Activated CD4-positive, alpha-beta T cell treated with anti-CD3 and anti-CD28 coated beads for 36 hours (primary cell): Measurements from ENCODE around the gene SPINK6. TPM values are rescaled to one million over a fixed set of nuclear protein-coding genes. Genes with fewer than 3 reads are reported as not detected.
A peak's percentile ranks its signal among the peaks of the same experiment; 100 is the strongest.

ENCODE experiments used
- ATAC-seq: fragments of 200-7000 bp; cut with Tn5 transposase; one replicate; pipeline ENCODE4 v1.10.0; 2021; ENCODE audit warnings: mild to moderate bottlenecking, moderate library complexity
- CTCF ChIA-PET: fragments of 350-600 bp; sonication (Branson Sonifier 250); formaldehyde crosslinking; loops from one replicate; lab custom pipeline; 2021; ENCODE audit warnings: antibody characterized with exemption; lab: Charles Lee
- POLR2A ChIA-PET: fragments of 350-600 bp; sonication (Branson Sonifier 250); formaldehyde crosslinking; loops from one replicate; lab custom pipeline; 2021; ENCODE audit warnings: antibody characterized with exemption, inconsistent platforms; lab: Charles Lee
- DNase-seq: peaks from one replicate; pipeline ENCODE4 v3.0.0-alpha.2; 2020
- H3K27ac Mint-ChIP-seq: one replicate; pipeline ENCODE4 v1.8.0; 2021; ENCODE audit warnings: mixed read lengths
- H3K27me3 Mint-ChIP-seq: one replicate; pipeline ENCODE4 v1.8.0; 2021; ENCODE audit warnings: mixed read lengths
- H3K36me3 Mint-ChIP-seq: one replicate; pipeline ENCODE4 v1.8.0; 2021; ENCODE audit warnings: low read depth, mixed read lengths
- H3K4me1 Mint-ChIP-seq: one replicate; pipeline ENCODE4 v1.8.0; 2021; ENCODE audit warnings: mixed read lengths
- H3K4me3 Mint-ChIP-seq: one replicate; pipeline ENCODE4 v1.8.0; 2021; ENCODE audit warnings: mild to moderate bottlenecking, moderate library complexity, mixed read lengths
- H3K9me3 Mint-ChIP-seq: one replicate; pipeline ENCODE4 v1.8.0; 2021; ENCODE audit warnings: low read depth, mixed read lengths
- intact Hi-C, 2 experiments: fragments of 100-400 bp; cut with DNase I in 1 of 2; cut with micrococcal nuclease in 1 of 2; formaldehyde crosslinking; loops; one replicate each; pipeline versions ENCODE4 v1.14.2 to v1.15.1; 2022 to 2024; cut with DNase I, micrococcal nuclease
- total RNA-seq, 2 experiments: library from RNA; stranded (reverse); gene quantifications; one replicate each; pipeline ENCODE4 v1.2.3, GENCODE V29; 2021

SPINK6 gene
- total RNA-seq, 2 experiments from 2014 or later, result not detected

DNA sequence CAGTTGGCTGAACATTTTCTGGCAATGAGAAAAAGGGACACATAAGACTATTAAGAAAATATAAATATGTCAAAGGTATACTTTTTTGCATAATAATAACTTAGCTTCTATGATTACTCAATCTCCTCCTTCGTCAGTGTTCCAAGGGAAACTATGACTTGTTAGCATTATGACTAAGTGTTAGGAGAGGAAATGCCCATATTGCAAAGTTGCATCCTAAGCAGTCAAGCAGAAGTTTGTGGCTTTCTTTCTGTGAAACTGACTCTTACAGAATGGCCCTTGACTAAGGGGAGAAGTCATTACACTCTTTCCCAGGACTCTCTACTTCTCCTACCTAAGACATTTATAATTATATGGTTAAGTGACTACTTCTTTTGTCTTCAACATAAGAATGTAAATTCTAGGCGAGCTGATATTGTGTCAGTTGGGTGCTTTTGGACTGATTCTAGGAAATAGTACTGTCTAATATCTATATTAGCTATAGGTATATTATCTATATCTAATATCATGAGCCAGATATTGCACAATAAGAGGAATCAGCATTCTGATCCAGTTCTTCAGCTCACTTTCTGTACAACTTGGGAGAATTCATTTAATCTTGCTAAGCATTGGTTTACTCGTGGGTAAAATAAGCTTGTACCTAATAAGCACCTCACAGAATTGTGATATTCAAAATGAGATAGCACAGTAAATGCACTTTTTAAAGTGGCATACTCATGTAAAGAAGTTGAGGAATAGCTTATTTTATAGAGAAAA, 16.4 kb upstream of the SPINK6 start:
- CTCF ChIA-PET, result interaction anchor here (0.6 to 1.8 kb wide), 4 partner anchors 11 to 266 kb away, joined by 3 to 6 read pairs (median 4); no protein-coding TSS in a partner anchor
- Mint-ChIP-seq H3K4me1 (peaks cover 11% of the 10 kb centered on the region), H3K9me3 (no peaks in the 10 kb centered on the region), H3K4me3 (no peak overlapping the region), H3K27me3 (peaks cover 15% of the 10 kb centered on the region), H3K27ac (no peak overlapping the region), H3K36me3 (no peaks in the 10 kb centered on the region)
- POLR2A ChIA-PET, result no interaction called here
- ATAC-seq (peak; percentile 99), DNase-seq (no peak)
- intact Hi-C loops, result loop anchor here (1.0 to 10.0 kb wide), 6 partner anchors 198 to 928 kb away; no protein-coding TSS in a partner anchor

DNA sequence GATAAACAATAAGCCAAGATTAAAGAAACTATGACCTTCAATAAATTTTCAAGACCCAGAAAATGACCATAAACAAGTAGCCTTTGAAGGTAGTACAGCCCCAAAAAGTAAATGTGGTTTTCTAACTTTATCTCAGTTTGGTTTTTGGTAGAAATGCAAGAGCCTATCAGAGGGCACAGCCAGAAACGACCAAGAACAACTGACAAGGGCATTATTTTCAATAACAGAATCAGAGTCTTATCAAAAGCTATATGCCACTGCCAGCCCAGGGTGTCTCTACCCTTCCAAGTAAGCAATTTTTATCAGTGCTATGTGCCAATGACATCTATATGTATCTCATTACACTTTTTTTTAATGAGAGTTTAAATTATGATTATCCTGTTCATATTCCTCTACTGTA, 11.8 kb upstream of the SPINK6 start:
- ATAC-seq (no peak), DNase-seq (no peak)
- ChIA-PET POLR2A (no interaction called here), CTCF (interaction anchor here (0.8 to 1.3 kb wide), 2 partner anchors 8 to 12 kb away, joined by 3 to 4 read pairs; no protein-coding TSS in a partner anchor)
- H3K4me3 Mint-ChIP-seq, result no peak overlapping the region
- peaks cover 7% of the 10 kb centered on the region for H3K4me1 Mint-ChIP-seq
- H3K27me3 Mint-ChIP-seq, result peaks cover 13% of the 10 kb centered on the region
- H3K9me3 Mint-ChIP-seq, result no peaks in the 10 kb centered on the region
- intact Hi-C loops, result no loop called here
- H3K27ac Mint-ChIP-seq, result no peak overlapping the region
- no peaks in the 10 kb centered on the region for H3K36me3 Mint-ChIP-seq

DNA sequence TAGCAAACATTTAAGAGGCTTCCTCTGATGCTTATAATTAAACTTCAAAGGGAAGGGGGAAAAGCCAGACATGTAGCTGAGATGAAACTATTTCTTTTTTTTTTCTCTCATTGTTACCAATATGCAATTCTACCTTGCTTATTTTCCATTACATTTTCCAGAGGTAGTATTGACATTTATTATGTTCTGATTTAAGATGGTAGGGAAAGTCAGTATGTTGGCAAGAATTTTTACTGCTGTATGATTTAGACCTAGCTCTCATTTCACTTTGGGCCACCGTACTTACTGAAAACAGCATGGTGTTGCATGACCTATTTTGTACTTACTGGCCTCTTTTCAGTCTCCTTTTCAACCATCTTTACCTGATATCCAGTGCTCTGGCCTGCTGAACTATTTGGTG, 9.6 kb upstream of the SPINK6 start:
- Mint-ChIP-seq H3K9me3 (no peaks in the 10 kb centered on the region), H3K27me3 (peaks cover 9% of the 10 kb centered on the region), H3K4me1 (no peaks in the 10 kb centered on the region), H3K36me3 (no peaks in the 10 kb centered on the region), H3K27ac (no peak overlapping the region), H3K4me3 (no peak overlapping the region)
- ATAC-seq, result no peak
- ChIA-PET POLR2A (no interaction called here), CTCF (no interaction called here)
- intact Hi-C loops, result no loop called here
- DNase-seq, result no peak

DNA sequence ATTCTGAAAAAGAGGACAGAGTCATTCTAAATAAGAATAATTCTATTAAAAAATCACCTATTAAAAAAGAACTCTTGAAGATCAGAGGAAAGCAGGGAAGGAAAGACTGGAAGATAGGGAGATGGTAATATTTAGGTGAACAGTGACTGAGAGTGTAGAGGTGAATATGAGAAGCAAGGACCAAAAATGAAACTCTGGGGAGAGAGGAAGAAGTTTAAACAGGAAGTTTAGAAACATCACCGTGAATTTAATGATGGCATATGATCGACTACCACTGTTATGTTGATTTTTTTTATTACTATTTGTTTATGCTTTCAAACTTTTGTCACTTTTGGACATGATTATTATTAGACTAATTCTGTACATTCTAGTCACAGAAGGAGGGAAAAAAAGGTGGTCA, 1.7 kb upstream of the SPINK6 start:
- ChIA-PET POLR2A (no interaction called here), CTCF (no interaction called here)
- ATAC-seq (no peak), DNase-seq (no peak)
- Mint-ChIP-seq H3K36me3 (no peaks in the 10 kb centered on the region), H3K9me3 (no peaks in the 10 kb centered on the region), H3K4me1 (no peaks in the 10 kb centered on the region), H3K4me3 (no peak overlapping the region), H3K27me3 (peaks cover 17% of the 10 kb centered on the region), H3K27ac (no peak overlapping the region)
- intact Hi-C loops, result no loop called here

DNA sequence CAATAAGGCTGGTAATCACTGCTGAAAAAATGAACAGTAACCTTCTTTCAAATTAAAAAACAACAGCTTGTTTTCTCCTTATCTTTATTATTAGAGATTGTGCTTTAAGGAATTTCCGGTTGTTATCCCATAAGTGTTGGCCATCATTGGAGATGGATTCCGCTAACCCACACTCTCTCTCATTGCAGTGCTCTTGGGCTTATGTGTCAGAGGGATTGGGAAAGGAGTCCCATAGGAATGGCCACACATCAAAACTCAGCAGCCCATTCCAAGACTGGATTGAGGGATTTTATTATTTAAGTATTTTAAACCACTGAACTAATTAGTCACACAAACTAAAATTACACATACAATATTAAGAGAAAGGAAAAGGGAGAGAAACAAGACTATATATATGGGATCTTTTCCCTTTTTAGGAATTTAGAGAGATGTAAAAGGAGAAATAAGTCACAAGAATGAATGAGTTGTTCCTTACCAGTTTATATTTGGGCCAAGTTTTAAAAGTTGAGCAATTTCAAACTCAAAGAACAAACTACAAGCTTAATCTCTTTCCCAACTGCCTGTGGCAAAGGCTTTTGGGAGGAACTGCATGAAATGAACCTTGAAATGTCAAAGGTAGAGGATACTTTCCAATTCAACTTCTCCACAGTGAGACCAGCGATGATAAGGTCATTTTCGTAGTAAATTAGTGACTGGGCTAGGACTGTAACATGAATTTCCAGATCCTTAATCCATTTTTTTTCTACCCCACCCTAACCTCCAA, 2.4 kb downstream of the SPINK6 start:
- H3K9me3 Mint-ChIP-seq, result no peaks in the 10 kb centered on the region
- no peak for DNase-seq
- H3K36me3 Mint-ChIP-seq, result no peaks in the 10 kb centered on the region
- ChIA-PET POLR2A (no interaction called here), CTCF (no interaction called here)
- H3K27me3 Mint-ChIP-seq, result peaks cover 10% of the 10 kb centered on the region
- no peak overlapping the region for H3K4me3 Mint-ChIP-seq
- no peak for ATAC-seq
- intact Hi-C loops, result no loop called here
- H3K27ac Mint-ChIP-seq, result no peak overlapping the region
- H3K4me1 Mint-ChIP-seq, result no peaks in the 10 kb centered on the region

DNA sequence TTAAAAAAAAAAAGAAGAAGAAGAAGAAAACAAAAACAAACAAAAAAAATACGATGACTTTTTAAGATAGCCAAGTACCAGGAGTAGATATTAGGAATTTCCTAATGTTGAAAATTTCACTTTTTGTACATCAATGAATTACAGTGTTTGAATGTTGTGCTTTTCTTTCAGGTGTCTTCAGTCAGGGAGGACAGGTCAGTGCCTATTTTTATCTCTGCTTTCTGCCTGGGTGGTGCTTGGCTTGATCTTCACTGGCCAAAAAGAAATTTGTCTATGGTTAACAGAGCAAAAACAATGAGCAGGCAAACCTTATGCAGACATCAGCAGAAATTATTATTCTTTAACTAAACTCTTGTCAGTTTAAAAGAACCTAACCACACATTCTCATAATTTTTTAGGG, 3.0 kb downstream of the SPINK6 start:
- intact Hi-C loops, result no loop called here
- no peaks in the 10 kb centered on the region for H3K9me3 Mint-ChIP-seq
- no peak overlapping the region for H3K4me3 Mint-ChIP-seq
- H3K27ac Mint-ChIP-seq, result no peak overlapping the region
- H3K27me3 Mint-ChIP-seq, result peaks cover 10% of the 10 kb centered on the region
- H3K4me1 Mint-ChIP-seq, result no peaks in the 10 kb centered on the region
- no peak for ATAC-seq
- ChIA-PET CTCF (no interaction called here), POLR2A (interaction anchor here (0.7 kb wide), 1 partner anchor 1790 kb away, joined by 3 read pairs; no protein-coding TSS in a partner anchor)
- no peaks in the 10 kb centered on the region for H3K36me3 Mint-ChIP-seq
- DNase-seq, result no peak

DNA sequence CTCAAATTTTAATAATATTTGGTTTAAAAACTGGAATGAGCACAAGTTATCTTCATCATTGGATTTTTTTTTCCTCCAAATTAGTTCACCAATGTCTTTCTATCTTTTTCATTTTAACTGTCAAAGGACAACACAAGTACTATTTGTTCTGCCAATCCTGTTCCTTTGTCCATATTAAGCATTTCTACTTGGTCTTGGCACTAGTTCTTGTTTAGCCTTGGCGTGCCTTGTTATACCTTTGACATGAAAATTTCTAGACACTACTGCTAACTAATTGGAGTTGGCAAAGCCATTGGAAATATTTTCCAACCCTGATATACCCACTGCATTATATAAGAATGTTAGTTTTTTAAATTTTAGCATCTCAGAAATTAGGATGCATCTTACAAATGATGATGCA, 3.8 kb downstream of the SPINK6 start:
- Mint-ChIP-seq H3K4me3 (no peak overlapping the region), H3K36me3 (no peaks in the 10 kb centered on the region), H3K4me1 (no peaks in the 10 kb centered on the region), H3K9me3 (no peaks in the 10 kb centered on the region), H3K27me3 (peaks cover 7% of the 10 kb centered on the region), H3K27ac (no peak overlapping the region)
- ChIA-PET POLR2A (no interaction called here), CTCF (no interaction called here)
- DNase-seq (no peak), ATAC-seq (no peak)
- intact Hi-C loops, result no loop called here

DNA sequence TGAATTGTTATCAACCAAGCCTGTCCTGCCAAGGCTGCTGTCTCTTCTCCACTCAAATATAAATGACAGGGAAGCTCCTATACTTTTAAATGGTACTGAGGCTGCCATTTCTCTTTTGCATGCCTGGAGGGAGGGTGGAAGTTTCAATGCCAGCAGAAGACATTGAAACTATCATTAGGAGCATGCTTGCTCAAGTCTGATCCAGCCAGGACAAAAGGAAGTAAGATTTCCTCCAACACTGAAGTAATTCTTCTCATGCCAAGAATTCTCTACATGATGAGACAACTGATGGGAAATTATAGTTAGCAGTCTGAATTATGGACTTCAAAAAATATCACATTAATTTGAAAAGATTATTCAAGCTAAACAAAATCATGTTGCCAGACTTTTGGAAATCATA, 5.4 kb downstream of the SPINK6 start:
- POLR2A ChIA-PET, result no interaction called here
- no peak overlapping the region for H3K4me3 Mint-ChIP-seq
- no peaks in the 10 kb centered on the region for H3K9me3 Mint-ChIP-seq
- DNase-seq (no peak), ATAC-seq (no peak)
- CTCF ChIA-PET, result interaction anchor here (1.2 kb wide), 1 partner anchor 167 kb away, joined by 7 read pairs; no protein-coding TSS in a partner anchor
- no peak overlapping the region for H3K27ac Mint-ChIP-seq
- no peaks in the 10 kb centered on the region for H3K36me3 Mint-ChIP-seq
- intact Hi-C loops, result no loop called here
- H3K27me3 Mint-ChIP-seq, result peaks cover 4% of the 10 kb centered on the region
- H3K4me1 Mint-ChIP-seq, result no peaks in the 10 kb centered on the region

DNA sequence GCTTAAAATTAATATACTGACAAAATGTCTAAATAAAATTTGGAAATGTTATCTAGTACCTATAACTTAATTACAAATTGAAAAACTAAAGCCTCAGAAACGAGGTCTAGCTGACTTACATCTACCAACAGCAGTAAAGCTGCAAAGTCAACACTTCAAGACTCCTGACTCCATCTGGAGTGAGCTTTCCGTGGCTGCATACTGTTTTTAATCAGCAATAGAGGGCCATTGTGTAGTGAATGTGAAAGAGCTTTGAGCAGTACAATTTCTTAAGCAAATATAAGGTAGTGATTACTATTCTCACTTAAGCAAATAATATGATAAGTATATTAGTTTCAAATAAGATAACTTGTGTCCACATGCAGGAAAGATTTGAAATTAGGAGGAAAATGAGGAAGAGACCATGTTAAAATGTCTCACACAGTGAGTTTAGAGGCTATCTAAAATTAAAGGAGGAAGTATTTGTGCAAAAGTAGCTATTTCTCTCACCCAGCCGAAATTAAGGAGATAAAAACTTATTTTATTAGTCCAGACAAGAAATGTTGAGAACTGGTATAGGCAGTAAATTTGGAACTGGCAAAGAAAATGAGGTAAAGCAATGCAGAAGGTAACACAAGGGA, 6.4 kb downstream of the SPINK6 start:
- H3K36me3 Mint-ChIP-seq, result no peaks in the 10 kb centered on the region
- intact Hi-C loops, result no loop called here
- DNase-seq, result no peak
- H3K4me1 Mint-ChIP-seq, result no peaks in the 10 kb centered on the region
- H3K9me3 Mint-ChIP-seq, result no peaks in the 10 kb centered on the region
- ChIA-PET POLR2A (no interaction called here), CTCF (interaction anchor here (1.0 to 1.2 kb wide), 2 partner anchors 10 to 166 kb away, joined by 4 to 7 read pairs; no protein-coding TSS in a partner anchor)
- no peak overlapping the region for H3K4me3 Mint-ChIP-seq
- peaks cover 4% of the 10 kb centered on the region for H3K27me3 Mint-ChIP-seq
- no peak for ATAC-seq
- no peak overlapping the region for H3K27ac Mint-ChIP-seq

DNA sequence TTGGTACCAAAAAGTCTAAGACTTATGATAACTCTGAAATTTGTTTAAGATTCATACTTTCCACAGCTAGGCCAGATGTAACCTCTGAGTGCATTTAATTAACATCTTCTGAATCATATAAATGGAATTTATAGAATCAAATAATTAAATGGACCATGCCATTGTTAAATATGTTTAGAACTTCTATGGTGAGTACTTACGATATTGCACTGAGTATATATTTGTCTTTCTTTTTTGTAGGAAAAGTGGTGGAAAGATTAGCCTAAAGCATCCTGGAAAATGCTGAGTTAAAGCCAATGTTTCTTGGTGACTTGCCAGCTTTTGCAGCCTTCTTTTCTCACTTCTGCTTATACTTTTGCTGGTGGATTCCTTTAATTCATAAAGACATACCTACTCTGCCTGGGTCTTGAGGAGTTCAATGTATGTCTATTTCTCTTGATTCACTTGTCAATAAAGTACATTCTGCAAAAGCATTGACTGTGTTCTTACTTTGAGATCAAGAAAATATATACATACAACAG, 11.9 kb downstream of the SPINK6 start:
- intact Hi-C loops, result no loop called here
- POLR2A ChIA-PET, result no interaction called here
- ATAC-seq (no peak), DNase-seq (no peak)
- H3K4me3 Mint-ChIP-seq, result no peak overlapping the region
- no peaks in the 10 kb centered on the region for H3K36me3 Mint-ChIP-seq
- no peaks in the 10 kb centered on the region for H3K9me3 Mint-ChIP-seq
- peaks cover 2% of the 10 kb centered on the region for H3K27me3 Mint-ChIP-seq
- no peaks in the 10 kb centered on the region for H3K4me1 Mint-ChIP-seq
- CTCF ChIA-PET, result no interaction called here
- H3K27ac Mint-ChIP-seq, result no peak overlapping the region

DNA sequence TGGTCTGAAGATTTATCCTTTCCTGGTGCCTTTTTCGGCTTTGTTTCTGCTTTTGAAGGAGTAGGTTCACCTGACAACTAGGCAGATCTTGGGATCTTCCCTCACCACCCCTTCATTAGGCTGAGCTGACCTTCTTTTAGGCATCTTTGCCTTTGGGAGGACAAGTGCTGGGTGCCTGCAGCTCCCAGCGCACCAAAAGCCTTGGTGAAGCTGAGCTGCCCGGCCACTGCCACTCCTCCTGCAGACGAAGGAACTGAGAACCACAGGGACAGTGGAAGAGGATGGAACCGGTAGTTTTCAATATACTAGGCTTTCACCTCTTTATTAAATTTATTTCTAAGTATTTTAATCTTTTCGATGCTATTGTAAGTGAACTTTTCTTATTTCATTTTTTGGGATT, 18.7 kb downstream of the SPINK6 start:
- H3K9me3 Mint-ChIP-seq, result no peaks in the 10 kb centered on the region
- peaks cover 2% of the 10 kb centered on the region for H3K27me3 Mint-ChIP-seq
- no peaks in the 10 kb centered on the region for H3K36me3 Mint-ChIP-seq
- intact Hi-C loops, result no loop called here
- H3K4me1 Mint-ChIP-seq, result no peaks in the 10 kb centered on the region
- no peak for DNase-seq
- ChIA-PET CTCF (interaction anchor here (0.6 kb wide), 1 partner anchor 44 kb away, joined by 3 read pairs; no protein-coding TSS in a partner anchor), POLR2A (no interaction called here)
- no peak overlapping the region for H3K4me3 Mint-ChIP-seq
- no peak for ATAC-seq
- no peak overlapping the region for H3K27ac Mint-ChIP-seq
